HepG2 (cell line): ENCODE data around the gene DYNC2LI1. TPM values are rescaled to one million over a fixed set of nuclear protein-coding genes. Genes with fewer than 3 reads are reported as not detected.

Source experiments
- ADNP ChIP-seq: sonication (generic); formaldehyde crosslinking; IDR thresholded peaks from 2 replicates; pipeline ENCODE4 v1.4.0; 2020; ENCODE audit warnings: missing genetic modification reagents
- FOXK2 ChIP-seq: fragments of 450-650 bp; IDR thresholded peaks from 2 replicates; pipeline ENCODE4 v1.6.1; 2016
- GTF3A ChIP-seq: sonication (generic); formaldehyde crosslinking; conservative IDR thresholded peaks from 2 replicates; pipeline ENCODE4 v1.4.0; 2020; ENCODE audit warnings: mild to moderate bottlenecking, missing genetic modification reagents
- HMG20A ChIP-seq: IDR thresholded peaks from 2 replicates; pipeline ENCODE4 v1.6.1; 2016; ENCODE audit warnings: borderline replicate concordance
- HNRNPK ChIP-seq: fragments of 200-400 bp; formaldehyde crosslinking; IDR thresholded peaks from 2 replicates; pipeline ENCODE4 v1.6.1; 2018; ENCODE audit warnings: low read length, low read depth, moderate library complexity, mild to moderate bottlenecking; ENCODE audit not compliant: poor library complexity, severe bottlenecking
- NAIF1 ChIP-seq: sonication (generic); formaldehyde crosslinking; IDR thresholded peaks from 2 replicates; pipeline ENCODE4 v1.5.0; 2020; ENCODE audit warnings: mild to moderate bottlenecking, missing genetic modification reagents, borderline replicate concordance
- NCOA1 ChIP-seq: sonication (generic); formaldehyde crosslinking; IDR thresholded peaks from 2 replicates; pipeline ENCODE4 v1.9.0; 2021; ENCODE audit warnings: missing genetic modification reagents
- NFE2L2 ChIP-seq: fragments of 150-350 bp; IDR thresholded peaks from 2 replicates; pipeline ENCODE4 v1.6.1; 2014; ENCODE audit warnings: low read length
- NR2F1 ChIP-seq, 2 experiments: fragments of 450-650 bp in 1 of 2; formaldehyde crosslinking in 1 of 2; IDR thresholded peaks; 2 replicates each; pipeline versions ENCODE4 v1.5.0 to v1.6.1; 2016 to 2020; ENCODE audit warnings: mild to moderate bottlenecking in 1 of 2, missing compliant biosample characterization in 1 of 2, missing genetic modification reagents in 1 of 2, moderate library complexity in 1 of 2
- PRPF4 ChIP-seq: fragments of 200-400 bp; formaldehyde crosslinking; IDR thresholded peaks from 2 replicates; pipeline ENCODE4 v1.6.1; 2016; ENCODE audit warnings: low read length, low read depth; ENCODE audit not compliant: poor library complexity, severe bottlenecking
- SUZ12 ChIP-seq: fragments of 150-350 bp; IDR thresholded peaks from 2 replicates; pipeline ENCODE4 v1.6.1; 2014; ENCODE audit warnings: low read depth, low read length
- TGIF2 ChIP-seq: IDR thresholded peaks from 2 replicates; pipeline ENCODE4 v1.6.1; 2016; ENCODE audit warnings: control low read depth, missing compliant biosample characterization
- ZMYM4 ChIP-seq: sonication (generic); formaldehyde crosslinking; IDR thresholded peaks from 2 replicates; pipeline ENCODE4 v1.8.1; 2023; ENCODE audit warnings: mild to moderate bottlenecking, missing genetic modification reagents
- ZNF17 ChIP-seq: sonication (generic); formaldehyde crosslinking; IDR thresholded peaks from 2 replicates; pipeline ENCODE4 v1.5.0; 2020; ENCODE audit warnings: mild to moderate bottlenecking, missing genetic modification reagents
- ZNF224 ChIP-seq: sonication (generic); formaldehyde crosslinking; IDR thresholded peaks from 2 replicates; pipeline ENCODE4 v1.5.0; 2020; ENCODE audit warnings: mild to moderate bottlenecking, missing genetic modification reagents
- ZNF24 ChIP-seq: fragments of 450-650 bp; IDR thresholded peaks from 2 replicates; pipeline ENCODE4 v1.6.1; 2017; ENCODE audit warnings: antibody characterized with exemption, mild to moderate bottlenecking
- ZNF33B ChIP-seq: sonication (generic); formaldehyde crosslinking; IDR thresholded peaks from 2 replicates; pipeline ENCODE4 v1.5.1; 2020; ENCODE audit warnings: mild to moderate bottlenecking, missing genetic modification reagents
- ZNF660 ChIP-seq: sonication (generic); formaldehyde crosslinking; IDR thresholded peaks from 2 replicates; pipeline ENCODE4 v1.5.1; 2020; ENCODE audit warnings: mild to moderate bottlenecking, low read depth, missing genetic modification reagents, borderline replicate concordance
- ZNF773 ChIP-seq: sonication (generic); formaldehyde crosslinking; IDR thresholded peaks from 2 replicates; pipeline ENCODE4 v1.4.0; 2020; ENCODE audit warnings: missing genetic modification reagents, borderline replicate concordance
- ZNF878 ChIP-seq: sonication (generic); formaldehyde crosslinking; IDR thresholded peaks from 2 replicates; pipeline ENCODE4 v1.8.1; 2023; ENCODE audit warnings: mild to moderate bottlenecking, missing genetic modification reagents, moderate library complexity
- ZSCAN20 ChIP-seq: sonication (generic); formaldehyde crosslinking; IDR thresholded peaks from 2 replicates; pipeline ENCODE4 v1.4.0; 2020; ENCODE audit warnings: missing genetic modification reagents, mild to moderate bottlenecking, borderline replicate concordance
- polyA plus RNA-seq, 8 experiments: library from polyadenylated mRNA; depleted of rRNA in 3 of 8; stranded (reverse) in 7 of 8; unstranded in 1 of 8; fragments of >200 nt; fragmentation: Illumina TruSeq in 4 of 8; extraction: Trizol in 4 of 8; gene quantifications; 2 replicates each; pipeline versions ENCODE4 v1.2.1 to v1.2.3, GENCODE V29; 2011 to 2016; ENCODE audit warnings: low read depth in 4 of 8, missing spikeins in 1 of 8, mixed read lengths in 1 of 8; ENCODE audit not compliant: insufficient read depth in 1 of 8
- total RNA-seq, 5 experiments: library from RNA; depleted of rRNA; stranded (reverse); fragments of >200 nt; fragmentation: Illumina TruSeq; extraction: Trizol; gene quantifications; 2 replicates each; pipeline ENCODE4 v1.2.3, GENCODE V29; 2016; ENCODE audit warnings: low read depth in 1 of 5
- TF ChIP-seq, protein P1 (sequence below): sonication (generic); formaldehyde crosslinking; IDR thresholded peaks from 2 replicates; pipeline ENCODE4 v1.4.0; 2020; ENCODE audit warnings: mild to moderate bottlenecking, missing genetic modification reagents
- TF ChIP-seq, protein P2 (sequence below): sonication (generic); formaldehyde crosslinking; IDR thresholded peaks from 2 replicates; pipeline ENCODE4 v1.4.0; 2020; ENCODE audit warnings: mild to moderate bottlenecking, missing genetic modification reagents, borderline replicate concordance
- TF ChIP-seq, protein P3 (sequence below): sonication (generic); formaldehyde crosslinking; IDR thresholded peaks from 2 replicates; pipeline ENCODE4 v1.9.0; 2021; ENCODE audit warnings: missing genetic modification reagents, borderline replicate concordance

The DYNC2LI1 gene
- total and polyA plus RNA-seq, 2 of the 13 experiments (the other 11 are each of a cell fraction or from before 2014, with no cell fraction given), result 16.9 to 23.2 TPM

DNA sequence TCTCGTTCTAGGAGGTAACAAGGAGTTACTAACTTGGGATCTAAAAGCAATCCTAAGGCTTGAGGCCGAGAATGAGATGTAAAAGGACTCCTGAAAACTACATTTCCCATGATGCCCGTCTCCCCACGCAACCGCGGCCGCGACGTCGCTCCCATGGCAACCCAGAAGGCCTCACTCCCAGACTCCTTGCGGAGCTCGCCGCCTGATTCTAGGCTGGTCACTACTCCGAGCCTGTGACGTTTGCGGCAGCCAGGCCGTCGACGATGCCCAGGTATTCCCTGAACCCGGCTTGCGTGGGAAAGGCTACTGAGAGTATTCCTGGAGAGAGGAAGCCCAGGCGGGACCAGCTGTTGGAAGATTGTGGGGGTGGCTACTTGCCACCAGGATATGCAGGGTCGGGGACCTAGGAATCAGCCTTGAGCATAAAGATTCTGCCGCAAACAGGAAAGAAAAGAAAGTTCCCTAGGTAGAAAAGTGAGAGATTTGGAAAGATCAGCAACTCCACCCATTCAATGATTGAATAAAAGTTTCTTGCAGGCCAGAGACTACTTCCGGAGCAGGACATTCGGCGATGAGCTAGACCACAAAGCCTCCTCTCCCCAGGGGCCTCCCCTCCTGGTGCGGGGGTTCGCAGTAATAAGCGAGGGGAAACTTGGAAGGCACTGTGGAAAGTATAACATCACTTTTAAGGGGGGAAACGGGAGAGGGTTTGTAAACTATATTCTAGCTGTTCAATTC lies at the start of gene DYNC2LI1 (continued):
- TF ChIP-seq, protein P1, sequence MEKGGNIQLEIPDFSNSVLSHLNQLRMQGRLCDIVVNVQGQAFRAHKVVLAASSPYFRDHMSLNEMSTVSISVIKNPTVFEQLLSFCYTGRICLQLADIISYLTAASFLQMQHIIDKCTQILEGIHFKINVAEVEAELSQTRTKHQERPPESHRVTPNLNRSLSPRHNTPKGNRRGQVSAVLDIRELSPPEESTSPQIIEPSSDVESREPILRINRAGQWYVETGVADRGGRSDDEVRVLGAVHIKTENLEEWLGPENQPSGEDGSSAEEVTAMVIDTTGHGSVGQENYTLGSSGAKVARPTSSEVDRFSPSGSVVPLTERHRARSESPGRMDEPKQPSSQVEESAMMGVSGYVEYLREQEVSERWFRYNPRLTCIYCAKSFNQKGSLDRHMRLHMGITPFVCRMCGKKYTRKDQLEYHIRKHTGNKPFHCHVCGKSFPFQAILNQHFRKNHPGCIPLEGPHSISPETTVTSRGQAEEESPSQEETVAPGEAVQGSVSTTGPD, result no peak
- no peak for TF ChIP-seq HMG20A
- TF ChIP-seq ZNF24, result no peak
- peak; percentile 94 for TF ChIP-seq NAIF1 (CRISPR knock-in tag)
- no peak for TF ChIP-seq HNRNPK
- TF ChIP-seq, protein P2, sequence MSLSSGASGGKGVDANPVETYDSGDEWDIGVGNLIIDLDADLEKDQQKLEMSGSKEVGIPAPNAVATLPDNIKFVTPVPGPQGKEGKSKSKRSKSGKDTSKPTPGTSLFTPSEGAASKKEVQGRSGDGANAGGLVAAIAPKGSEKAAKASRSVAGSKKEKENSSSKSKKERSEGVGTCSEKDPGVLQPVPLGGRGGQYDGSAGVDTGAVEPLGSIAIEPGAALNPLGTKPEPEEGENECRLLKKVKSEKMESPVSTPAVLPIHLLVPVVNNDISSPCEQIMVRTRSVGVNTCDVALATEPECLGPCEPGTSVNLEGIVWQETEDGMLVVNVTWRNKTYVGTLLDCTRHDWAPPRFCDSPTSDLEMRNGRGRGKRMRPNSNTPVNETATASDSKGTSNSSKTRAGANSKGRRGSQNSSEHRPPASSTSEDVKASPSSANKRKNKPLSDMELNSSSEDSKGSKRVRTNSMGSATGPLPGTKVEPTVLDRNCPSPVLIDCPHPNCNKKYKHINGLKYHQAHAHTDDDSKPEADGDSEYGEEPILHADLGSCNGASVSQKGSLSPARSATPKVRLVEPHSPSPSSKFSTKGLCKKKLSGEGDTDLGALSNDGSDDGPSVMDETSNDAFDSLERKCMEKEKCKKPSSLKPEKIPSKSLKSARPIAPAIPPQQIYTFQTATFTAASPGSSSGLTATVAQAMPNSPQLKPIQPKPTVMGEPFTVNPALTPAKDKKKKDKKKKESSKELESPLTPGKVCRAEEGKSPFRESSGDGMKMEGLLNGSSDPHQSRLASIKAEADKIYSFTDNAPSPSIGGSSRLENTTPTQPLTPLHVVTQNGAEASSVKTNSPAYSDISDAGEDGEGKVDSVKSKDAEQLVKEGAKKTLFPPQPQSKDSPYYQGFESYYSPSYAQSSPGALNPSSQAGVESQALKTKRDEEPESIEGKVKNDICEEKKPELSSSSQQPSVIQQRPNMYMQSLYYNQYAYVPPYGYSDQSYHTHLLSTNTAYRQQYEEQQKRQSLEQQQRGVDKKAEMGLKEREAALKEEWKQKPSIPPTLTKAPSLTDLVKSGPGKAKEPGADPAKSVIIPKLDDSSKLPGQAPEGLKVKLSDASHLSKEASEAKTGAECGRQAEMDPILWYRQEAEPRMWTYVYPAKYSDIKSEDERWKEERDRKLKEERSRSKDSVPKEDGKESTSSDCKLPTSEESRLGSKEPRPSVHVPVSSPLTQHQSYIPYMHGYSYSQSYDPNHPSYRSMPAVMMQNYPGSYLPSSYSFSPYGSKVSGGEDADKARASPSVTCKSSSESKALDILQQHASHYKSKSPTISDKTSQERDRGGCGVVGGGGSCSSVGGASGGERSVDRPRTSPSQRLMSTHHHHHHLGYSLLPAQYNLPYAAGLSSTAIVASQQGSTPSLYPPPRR (CRISPR knock-in tag), result no peak
- TF ChIP-seq PRPF4, result no peak
- TF ChIP-seq TGIF2 (CRISPR knock-in tag), result peak; percentile 77; the same call in 1 of the 2 replicates
- TF ChIP-seq ZMYM4 (CRISPR knock-in tag), result peak; percentile 79
- no peak for TF ChIP-seq ZNF878
- TF ChIP-seq ZNF224, result 0 out of 2 replicates have a peak, but pooled peaks have one; percentile 43
- peak; percentile 85 for TF ChIP-seq SUZ12
- no peak for TF ChIP-seq NR2F1 (CRISPR knock-in tag; IDR thresholded peaks at IDR 0.05)
- TF ChIP-seq NCOA1, result no peak
- no peak for TF ChIP-seq ZNF33B (CRISPR knock-in tag)
- TF ChIP-seq ZNF660, result no peak
- TF ChIP-seq, protein P3, sequence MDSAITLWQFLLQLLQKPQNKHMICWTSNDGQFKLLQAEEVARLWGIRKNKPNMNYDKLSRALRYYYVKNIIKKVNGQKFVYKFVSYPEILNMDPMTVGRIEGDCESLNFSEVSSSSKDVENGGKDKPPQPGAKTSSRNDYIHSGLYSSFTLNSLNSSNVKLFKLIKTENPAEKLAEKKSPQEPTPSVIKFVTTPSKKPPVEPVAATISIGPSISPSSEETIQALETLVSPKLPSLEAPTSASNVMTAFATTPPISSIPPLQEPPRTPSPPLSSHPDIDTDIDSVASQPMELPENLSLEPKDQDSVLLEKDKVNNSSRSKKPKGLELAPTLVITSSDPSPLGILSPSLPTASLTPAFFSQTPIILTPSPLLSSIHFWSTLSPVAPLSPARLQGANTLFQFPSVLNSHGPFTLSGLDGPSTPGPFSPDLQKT (CRISPR knock-in tag), result no peak
- TF ChIP-seq NFE2L2, result 0 out of 2 replicates have a peak, but pooled peaks have one; percentile 1
- no peak for TF ChIP-seq ZNF17 (CRISPR knock-in tag)
- TF ChIP-seq GTF3A, result no peak
- TF ChIP-seq ZSCAN20 (CRISPR knock-in tag), result no peak
- TF ChIP-seq ADNP (CRISPR knock-in tag), result no peak
- no peak for TF ChIP-seq ZNF773 (CRISPR knock-in tag)
- no peak for TF ChIP-seq FOXK2
